ENCODE data around the gene SORBS2.

The SORBS2 gene

DNA sequence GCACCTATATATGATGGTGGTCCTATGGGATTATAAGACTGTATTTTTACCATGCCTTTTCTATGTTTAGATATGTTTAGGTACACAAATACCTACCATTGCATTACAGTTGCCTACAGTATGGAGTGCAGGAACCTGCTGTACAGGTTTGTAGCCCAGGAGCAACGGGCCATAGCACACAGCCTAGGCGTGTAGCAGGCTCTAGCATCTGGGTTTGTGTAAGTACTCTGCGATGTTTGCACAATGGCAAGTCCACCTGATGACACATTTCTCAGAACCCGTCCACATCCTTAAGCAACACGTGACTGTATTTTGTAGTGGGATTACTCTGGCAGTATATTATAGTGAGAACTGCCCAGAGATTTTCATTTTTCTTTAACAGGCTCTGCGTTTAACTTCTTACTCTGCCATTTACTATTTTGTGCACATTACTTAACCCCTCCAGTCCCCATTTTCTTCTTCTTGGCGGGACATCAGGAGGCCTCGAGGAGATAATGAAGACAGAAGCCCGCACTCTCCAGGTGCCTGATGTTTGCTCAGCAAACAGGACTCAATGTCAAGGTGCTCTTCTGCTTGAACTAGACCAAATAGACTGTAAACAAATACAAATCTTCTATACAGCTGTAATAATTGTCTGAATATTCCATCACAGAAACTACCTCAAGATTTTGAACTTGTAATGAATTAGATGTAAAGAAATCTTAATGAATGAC, 174.7 kb downstream of the SORBS2 start:
- no peak for DNase-seq

DNA sequence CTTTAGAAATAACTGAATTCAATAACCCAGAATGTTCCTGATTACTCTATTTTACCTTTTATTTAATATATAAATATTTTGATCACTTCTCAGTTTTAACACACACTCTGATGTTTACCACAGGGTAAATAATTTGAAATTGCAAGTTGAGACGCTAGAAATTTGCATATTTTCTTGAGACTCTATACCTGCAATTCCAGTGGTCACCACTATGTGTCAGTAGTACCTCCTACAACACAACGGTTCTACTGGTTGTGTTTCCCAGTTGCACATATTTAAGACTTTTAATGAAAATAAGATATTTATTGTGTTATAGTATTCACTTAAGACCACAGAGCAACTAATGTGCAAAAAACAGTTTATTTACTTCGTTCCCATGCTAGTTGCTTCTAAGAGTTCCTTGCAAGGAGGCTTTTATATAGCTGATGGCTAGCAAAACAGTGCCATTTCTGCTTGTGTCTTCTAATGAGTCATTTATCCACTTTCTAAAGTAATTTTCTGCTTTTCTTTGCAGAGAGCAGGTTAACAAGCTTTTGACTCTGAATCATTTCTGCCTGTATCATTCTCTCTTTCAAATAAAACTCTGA, 177.8 kb downstream of the SORBS2 start:
- no peak for DNase-seq

DNA sequence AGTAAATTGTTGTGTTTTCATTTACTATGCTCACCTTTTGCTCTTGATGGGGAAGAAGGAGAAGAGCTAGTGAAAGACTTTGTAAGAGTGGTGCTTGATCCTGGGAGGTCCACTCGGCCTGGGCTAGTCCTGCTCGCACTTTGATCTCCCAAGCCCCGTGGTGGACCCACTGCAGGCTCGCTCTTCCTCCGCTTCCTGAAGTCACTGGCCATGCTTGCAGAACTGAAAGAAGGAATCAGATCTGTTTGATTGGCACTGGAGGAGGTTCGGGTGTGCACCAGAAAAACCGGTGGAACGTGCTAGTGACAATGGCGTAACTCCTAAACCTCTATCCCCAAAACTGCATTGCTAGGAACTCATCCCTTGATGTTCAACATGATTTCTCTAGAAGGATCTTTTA, 185.2 kb downstream of the SORBS2 start:
- no peak for DNase-seq

DNA sequence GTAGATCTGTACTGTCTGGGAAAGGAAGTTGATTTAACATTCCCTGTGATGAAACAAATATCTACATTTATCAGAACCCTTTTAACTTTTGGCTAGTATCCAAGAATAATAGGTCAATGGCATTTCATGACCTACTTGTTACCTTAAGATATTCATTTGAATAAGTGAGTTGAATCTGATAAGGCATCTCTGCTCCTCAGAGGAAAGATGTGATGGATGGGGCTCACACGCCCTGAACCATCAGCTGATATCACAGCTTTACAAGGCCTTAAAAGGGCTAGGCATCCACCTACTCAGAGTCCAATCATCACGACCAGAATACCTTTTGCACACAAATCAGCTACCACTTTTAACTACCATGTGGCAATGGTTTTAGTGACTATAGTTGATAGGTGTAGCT, 186.5 kb downstream of the SORBS2 start:
- DNase-seq = no peak

DNA sequence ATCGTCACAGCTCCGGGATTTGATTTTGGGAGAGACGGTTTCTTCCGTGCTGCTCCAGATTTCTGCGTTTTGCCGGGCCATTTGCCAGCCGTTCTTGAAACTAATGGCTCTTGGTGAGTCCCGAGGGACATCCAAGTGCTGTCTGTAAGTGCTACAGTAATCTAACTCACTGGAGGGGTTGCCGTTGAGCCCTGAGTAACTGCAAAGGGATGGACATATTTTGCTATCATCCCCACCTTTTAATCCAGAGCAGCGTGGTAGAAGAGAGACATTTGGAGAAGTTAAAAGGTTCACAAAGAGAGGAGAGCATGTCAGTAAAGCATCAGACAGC, 187.8 kb downstream of the SORBS2 start:
- no peak for DNase-seq

DNA sequence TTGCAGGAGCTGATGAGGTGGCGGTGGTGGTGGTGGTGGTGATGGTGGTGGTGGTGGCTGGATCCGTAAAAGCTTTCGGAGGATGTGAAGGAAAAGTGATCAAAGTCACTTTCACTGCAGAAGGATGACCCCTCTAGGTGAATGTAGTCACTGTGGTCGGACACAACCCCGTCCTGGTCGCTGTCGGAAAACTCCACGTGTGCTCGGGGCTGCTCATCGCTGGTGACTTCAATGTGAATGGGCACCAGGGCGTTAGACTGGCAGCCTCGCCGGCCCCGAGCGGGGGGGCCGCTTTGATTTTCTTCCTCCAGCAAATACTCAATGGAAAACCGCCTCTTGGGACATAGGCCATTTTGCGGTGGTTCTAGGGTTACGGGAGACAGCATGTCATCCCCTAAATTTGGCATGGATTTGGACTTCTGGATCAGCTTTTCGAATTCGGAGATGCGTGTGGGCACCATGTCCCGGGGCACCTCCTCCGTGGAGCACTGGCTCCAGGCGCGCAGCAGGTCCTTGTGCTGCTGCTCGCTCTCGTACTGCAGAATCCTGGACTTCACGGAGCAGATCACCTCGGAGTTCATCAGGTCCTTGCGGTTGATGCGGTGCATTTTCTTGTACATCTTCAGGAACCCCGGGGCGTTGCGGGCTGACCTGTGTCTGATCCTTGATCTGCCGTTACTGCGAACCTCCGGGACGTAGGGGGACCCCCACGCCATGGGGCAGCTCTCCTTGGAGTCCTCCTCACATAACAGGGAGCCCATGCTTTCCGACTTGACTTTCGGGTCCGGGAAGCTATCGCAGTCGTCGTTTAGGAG, 188.3 kb downstream of the SORBS2 start:
- DNase-seq = no peak

DNA sequence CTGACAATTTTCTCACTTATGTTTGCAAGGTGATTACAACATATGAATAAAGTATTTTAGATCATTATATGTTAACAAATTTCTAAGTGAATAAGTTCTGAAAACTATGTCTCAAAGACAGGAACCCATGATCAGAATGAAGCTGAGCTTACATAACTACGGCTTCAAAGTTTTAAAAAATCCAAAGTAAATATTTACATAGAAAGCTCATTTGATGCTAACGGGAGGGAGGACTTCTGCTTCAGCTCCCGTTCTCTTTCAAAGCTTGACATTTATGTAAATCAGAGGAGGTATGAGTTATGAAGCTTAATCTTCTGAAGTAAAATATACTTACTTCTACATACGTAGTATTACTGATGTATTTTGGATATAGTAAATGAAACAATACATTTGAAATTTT, 203.8 kb downstream of the SORBS2 start:
- DNase-seq = no peak

DNA sequence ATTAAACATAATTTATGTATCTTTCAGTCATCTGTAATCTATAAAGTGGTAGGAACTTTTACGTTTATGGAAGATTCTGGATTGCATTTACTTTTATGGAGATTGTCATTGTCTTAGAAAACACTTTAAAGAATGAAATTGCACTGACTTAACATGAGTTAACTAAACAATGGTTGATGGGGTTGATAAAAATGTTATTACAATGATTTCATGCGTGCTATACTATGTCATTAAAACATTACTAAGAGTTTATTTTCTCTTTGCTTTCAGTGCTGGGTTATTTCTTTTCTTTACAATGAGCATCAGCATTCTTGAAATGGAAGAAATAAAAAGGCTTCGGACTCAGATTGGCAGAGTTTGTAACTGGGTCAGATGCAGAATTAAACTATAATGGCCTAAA, 209.6 kb downstream of the SORBS2 start:
- DNase-seq = no peak

DNA sequence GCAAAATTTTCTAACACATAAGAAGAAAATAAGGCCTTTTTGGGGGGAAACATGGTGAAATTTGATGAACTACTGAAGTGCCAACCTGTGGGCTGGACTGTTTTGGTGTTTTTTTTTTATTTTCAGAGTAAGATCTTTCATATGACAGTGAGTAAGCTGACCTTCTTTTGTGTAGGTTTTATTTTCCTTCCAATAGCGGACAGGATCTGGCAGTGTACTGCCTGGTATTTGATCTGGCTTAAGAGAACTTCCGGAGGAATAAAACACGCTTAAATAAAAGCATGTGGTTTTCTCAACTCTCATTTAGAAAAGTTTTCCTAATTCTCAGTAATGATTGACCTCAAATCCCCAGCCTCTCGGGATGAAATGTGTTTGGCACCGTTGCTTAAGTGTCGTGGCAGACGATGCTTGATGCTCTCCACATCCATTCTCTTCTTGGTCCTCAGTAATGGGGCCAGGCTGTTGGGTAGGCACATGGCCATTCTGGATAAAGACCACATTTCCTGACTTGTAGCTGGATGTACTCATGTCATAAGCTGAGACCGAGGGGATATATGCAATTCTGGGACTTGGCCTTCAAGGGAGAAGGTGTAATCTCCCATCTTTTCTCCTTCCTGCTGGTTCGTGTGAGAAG, 211.1 kb downstream of the SORBS2 start:
- no peak for DNase-seq

DNA sequence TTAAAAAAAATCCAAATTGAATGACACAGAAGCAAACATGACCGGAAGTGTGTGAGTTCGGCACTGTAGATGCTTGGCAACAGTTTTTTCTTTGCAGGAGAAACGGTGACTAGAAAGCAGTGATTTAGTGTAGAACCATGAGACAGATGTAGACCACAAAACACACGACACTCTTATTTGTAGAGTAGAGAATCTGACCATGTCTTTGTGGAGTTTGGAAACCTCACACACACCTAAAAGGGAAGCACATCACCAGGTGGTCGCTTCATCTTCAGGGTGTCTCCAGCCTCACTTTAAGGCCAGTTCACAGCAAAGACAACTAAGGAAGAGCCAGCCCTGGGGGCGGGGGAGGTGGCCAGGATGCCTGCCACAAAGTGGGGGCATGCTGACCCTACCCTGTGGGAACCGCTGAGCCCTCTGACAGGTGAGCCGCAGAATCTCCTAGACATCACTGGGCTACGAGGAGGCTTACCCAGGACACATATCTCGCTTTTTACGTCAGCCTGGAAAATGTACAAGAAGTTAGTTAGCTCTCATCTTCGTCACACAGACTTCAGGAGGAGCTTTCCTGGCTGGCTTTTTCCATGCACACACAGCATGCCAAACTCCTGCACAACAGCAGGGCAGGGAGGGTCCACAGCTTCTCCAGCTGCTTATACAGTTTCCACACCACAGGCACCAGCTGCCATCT, 212.3 kb downstream of the SORBS2 start:
- no peak for DNase-seq

DNA sequence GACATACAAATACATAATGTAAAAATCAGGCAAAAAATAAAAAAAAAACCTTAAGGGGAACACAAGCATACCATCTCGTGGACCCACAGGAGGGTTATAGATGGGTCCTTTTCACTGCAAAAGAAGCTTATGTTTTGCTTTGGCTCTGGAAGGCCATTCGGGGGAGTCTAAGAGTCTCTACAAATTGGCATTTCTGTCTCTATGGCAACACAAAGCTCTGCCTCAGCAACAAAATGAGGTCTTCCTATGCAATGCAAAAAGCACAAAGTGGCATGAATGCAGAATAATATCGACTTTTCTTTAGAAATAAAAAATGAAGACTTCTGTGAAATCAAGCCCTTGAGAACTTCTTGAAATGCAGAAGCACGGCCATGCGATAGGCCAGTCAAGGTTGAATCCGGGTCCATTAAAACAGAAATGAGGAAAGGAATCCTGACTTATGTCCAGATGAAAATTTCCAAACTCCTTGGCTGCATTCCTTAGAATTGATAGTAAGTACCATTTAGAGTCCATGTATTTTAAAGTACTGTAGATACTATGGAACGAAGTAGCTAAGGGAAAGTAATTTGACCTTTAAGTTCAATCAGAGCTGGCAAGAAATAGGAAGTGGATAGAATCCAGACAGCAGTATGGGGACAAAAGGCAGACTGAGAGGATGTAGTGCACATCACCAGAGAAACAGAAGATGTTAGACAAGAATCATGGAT, 213.0 kb downstream of the SORBS2 start:
- no peak for DNase-seq

DNA sequence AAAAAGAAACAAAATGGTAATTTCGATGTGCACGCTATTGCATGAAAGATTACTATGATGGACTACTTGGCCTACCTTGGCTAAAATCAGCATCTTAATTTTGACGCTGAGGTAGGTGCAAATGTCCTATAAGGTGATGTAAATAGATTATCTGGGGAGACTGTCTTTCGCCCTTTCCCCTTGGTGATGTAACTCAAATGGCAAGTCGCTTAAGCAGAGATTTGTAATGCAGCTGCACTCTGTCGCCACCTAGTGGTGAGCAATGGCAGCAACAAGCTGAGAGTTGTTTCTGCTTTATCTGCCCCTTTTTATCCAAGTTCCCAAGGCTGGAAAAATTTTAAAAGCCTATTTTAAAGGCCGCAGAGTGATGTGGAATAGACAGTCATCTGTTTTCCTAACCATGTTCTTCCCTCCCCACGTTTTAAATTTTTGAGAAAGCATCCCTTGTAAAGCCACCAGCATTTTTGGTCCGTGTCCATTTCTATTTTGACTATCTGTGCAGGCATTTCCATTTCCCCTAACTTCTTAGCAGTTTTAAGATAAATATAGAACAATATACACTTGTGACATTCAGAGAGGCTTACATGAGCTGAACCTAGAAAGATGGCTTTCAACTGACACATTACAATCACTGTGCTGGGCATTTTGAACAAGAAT, 214.3 kb downstream of the SORBS2 start:
- DNase-seq = peak; percentile 65

DNA sequence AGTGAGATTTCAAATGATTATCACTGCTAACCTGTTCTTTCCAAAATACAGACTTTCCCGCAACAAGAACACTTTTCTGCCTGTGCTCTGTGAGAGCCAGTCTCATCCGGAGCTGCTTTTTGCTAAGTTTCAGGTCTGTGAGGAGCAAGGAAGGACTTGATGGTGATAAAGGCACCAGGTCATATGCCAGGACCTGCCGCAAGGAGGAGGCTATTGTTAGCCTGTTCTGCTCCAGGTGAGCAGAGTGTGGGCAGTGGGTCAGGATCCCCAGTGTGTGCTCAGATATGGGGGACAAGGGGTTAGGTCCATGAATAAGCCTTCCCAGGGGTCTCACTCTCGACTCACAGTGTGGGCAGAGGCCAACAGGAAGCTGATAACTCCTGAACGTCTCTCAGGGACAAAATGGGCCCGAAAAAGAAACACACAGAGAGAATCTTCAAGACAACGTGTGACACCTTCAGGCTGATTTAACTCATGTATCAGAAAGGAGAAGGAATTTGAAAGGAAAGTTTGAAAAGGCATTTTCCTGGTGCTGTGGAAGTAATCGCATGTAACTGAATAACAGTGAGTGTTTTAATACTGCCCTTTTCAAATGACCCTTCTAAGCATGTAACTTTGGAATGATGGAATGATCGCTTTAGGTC, 219.0 kb downstream of the SORBS2 start:
- DNase-seq = no peak

DNA sequence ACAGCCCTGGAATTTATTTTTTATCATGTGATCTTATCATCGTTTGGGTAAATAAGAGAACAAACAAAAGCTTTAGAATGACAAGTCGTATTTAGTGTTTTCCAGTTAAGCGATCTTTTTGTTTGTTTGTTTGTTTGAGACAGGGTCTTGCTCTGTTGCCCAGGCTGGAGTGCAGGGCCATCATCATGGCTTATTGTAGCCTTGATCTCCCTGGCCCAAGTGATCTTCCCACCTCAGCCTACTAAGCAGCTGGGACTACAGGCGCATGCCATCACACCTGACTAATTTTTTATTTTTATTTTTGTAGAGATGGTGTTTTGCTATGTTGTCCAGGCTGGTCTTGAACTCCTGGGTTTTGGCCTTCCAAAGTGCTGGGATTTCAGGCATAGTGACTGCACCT, 219.6 kb downstream of the SORBS2 start:
- DNase-seq = no peak

DNA sequence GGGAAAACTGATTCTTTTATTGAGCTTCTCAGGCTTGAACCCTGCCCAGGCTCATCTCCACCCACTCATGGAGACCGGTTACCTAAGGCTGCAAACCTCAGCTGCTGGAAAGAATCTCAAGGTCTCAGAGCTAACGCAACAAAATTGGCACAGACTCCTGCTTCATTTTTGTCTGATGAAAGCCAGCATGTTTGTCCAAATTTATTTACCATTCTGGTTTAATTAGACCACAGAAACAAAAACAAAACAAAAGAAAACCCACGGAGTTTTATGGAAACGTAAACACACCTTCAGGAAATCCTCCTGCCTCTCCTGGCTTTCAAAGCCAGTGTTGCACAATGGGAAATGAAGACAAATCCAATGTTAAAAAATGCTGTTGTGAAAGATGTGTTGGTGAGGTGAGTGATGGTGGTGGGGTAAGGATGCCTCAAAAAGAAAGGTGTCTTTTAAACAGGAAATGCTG, 220.3 kb downstream of the SORBS2 start:
- DNase-seq = no peak

DNA sequence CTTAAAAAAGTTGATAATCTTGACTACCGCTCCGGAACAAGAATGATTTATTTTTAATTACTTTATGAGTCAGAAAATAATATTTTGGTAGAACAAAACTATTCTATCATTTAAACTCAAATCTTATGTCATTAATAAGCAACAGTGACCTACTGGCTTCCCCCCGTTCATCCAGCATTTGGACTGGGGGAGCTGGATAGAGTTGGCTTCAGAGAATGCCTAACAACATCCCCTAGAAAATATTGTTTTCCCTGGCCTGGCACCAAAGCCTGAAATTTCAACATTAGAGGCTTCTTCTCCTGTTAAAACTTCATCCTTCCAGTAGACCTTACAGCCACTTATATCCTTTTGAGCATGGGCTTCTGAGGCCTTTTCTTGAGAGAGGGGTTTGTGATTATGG, 221.0 kb downstream of the SORBS2 start:
- no peak for DNase-seq

DNA sequence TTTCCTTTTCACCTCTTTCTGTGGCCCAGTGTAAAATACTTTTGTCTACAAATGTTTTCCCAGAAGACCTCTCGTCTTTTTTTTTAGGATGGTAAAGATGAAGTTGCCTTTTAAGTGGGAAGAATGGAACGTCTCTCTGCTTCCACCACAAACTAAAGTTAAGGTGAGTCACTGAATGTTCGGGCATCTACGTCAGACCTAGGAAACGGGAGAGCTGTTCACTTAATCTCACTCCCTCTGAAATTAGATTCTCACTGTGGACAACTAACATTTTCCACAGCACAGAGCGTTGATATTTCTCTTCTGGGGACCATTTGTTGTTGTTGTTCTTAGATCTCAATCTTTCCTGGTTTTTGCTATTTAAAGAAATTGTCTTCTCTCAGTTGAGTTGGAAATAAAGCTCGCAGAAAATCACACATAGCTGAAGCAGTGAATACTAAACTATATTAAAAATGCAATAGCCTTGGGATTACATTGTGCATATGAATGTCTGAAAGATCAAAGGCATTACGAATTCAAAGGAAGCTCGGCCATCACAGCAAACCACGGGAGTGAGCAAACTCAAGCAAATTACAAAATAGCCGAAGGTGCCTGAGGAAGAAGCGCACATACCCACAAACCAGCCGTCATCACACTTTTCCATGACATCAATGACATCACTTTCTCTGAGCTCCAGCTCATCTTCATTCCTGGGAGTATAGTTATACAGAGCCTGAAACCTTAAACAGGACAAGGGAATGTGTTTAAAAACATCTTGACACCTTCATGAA, 222.7 kb downstream of the SORBS2 start:
- DNase-seq = peak; percentile 76

DNA sequence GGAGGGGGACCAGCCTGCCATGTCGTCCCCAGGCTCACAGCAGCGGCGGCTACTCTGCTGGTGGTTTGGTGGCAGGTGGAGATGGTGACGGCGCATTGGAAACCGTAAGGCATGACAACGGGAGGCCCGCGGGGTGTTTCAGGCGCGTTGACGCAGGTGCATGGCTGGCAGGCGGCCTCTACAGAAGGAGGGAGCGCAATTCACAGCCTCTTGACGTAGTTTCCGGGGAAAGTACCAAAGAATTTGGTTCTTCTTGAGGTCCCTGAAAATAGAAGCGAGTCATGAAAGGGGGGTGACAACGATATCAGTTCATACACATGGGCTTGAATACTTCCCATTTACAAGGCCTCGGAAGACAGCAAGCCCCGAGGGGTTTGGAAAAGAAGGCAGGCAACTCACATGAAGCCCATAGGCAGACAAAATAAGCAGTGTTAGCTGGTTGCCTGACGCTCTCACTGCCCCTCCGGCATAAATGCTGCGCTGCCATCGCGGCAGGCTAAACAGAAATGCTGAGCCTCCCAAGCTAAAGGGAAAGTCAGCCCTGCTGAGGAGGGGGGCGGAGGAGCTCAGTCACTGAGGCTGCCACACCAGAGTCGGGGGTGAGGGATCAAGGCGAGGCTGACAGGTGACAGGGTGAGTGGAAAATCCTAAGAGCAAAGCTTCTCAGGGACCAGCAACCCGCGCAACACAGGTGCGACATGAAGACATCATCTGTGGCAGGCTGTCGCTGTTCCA, 224.4 kb downstream of the SORBS2 start:
- no peak for DNase-seq

DNA sequence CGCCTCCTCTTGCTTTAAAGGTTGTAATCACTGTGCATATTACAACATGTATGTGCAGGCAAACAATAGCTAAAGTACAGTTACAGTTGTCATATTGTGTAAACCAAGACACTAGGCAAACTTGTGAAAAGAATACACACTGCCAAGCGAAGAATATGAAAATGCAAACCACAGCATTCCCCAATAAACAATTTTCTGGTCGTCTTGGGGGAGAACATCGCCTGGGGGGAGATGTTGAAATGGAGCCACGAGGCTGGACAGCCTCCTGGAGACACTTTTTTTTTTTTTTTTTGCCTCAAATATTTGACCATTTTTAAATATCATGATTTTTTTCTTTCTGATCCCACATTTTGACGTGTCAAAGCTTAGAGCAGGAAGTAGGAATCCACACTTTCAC, 225.0 kb downstream of the SORBS2 start:
- no peak for DNase-seq

DNA sequence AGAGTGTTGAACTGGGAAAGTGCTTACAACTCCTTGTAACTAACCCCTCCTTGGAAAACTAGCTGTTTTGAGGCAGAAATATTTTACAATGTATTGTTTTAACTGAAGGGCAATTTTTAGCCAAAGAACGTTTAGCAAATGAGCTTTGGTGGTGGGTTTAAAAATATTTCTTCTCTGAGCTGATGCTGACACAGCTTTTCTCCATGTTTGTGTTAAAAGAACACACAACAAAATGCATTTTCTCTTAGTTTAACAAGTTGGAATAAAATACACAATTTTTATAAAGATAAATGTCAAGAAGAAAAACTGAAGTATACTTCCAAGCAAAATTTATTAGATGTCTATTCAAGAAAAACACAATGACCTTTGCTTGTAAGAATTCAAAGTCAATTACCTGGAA, 226.8 kb downstream of the SORBS2 start:
- DNase-seq = no peak
